Mesothelial cell of epicardium (in vitro differentiated cells): ENCODE measurements around the gene WDR33. TPM values are rescaled to one million over a fixed set of nuclear protein-coding genes. Genes with fewer than 3 reads are reported as not detected.
A peak's percentile ranks its signal among the peaks of the same experiment; 100 is the strongest.

Source experiments
- DNase-seq, 2 experiments: peaks; one replicate each; pipeline ENCODE4 v3.0.0; 2021; ENCODE audit warnings: low spot score in 2 of 2; ENCODE audit not compliant: unreplicated experiment in 2 of 2
- H3K27ac Mint-ChIP-seq: 2 replicates; pipeline ENCODE4 v1.8.0; 2021; ENCODE audit warnings: mixed read lengths
- H3K27me3 Mint-ChIP-seq: 2 replicates; pipeline ENCODE4 v1.8.0; 2021; ENCODE audit warnings: low read depth, mixed read lengths
- H3K36me3 Mint-ChIP-seq: 2 replicates; pipeline ENCODE4 v1.8.0; 2021; ENCODE audit warnings: mixed read lengths
- H3K4me1 Mint-ChIP-seq: 2 replicates; pipeline ENCODE4 v1.8.0; 2021; ENCODE audit warnings: mixed read lengths
- H3K4me3 Mint-ChIP-seq: 2 replicates; pipeline ENCODE4 v1.8.0; 2021; ENCODE audit warnings: mild to moderate bottlenecking, moderate library complexity, mixed read lengths
- H3K9me3 Mint-ChIP-seq: 2 replicates; pipeline ENCODE4 v1.8.0; 2021; ENCODE audit warnings: mixed read lengths
- CTCF ChIP-seq: fragments of 200-600 bp; sonication (generic); IDR thresholded peaks from one replicate; pipeline ENCODE4 v1.5.0; 2021; ENCODE audit warnings: antibody characterized with exemption; ENCODE audit not compliant: unreplicated experiment
- total RNA-seq: library from RNA; stranded (reverse); gene quantifications from 3 replicates; pipeline ENCODE4 v1.2.1, GENCODE V29; 2021

Gene WDR33
- total RNA-seq, 1 donor from 2014 or later, result 61.4 TPM

DNA sequence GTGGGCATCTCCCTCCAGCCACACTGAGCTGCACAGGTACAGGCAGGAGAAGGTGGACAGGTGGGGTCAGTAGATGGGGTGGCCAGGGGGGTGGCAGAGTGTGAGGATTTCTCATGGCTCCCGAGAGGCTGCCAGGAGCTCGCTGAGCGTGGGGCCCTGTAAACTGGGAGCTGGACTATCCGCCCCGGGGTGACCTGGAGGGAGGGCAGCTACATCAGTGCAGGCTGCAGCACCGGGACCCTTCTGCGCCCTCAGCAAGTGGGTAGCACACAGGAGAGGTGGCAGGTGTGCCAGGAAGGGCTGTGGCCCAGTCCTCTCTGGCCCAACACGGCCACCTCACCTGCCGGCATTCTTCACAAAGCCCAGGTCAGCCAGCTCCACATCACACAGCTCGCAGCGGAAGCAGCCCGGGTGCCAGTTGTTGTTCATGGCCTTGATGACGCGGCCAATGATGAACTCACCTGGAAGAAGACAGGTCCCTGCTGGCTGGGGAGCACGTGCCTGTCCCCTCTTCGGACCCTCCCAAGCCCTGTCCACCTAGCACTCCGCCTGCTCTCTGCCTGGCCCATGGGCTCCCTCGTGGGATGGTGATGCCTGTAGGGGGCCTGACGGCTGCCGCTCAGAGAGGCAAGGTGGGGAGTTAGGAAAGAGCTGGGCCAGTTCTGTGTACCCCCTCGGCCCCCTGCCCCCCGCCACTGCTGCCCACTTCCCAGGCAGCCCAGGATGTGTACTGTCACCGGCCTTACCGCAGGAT, 156.7 kb downstream of the WDR33 start:
- Mint-ChIP-seq H3K36me3 (no peaks in the 10 kb centered on the region), H3K4me1 (peaks cover 12% of the 10 kb centered on the region), H3K27ac (no peak overlapping the region), H3K27me3 (no peaks in the 10 kb centered on the region), H3K9me3 (no peaks in the 10 kb centered on the region), H3K4me3 (no peak overlapping the region)
- TF ChIP-seq CTCF, result no peak
- no peak for DNase-seq

GRCh38 chr2:127653421-127654083, 157.4 kb downstream of the WDR33 start:
- Mint-ChIP-seq H3K4me1 (peaks cover 12% of the 10 kb centered on the region), H3K4me3 (no peak overlapping the region), H3K27ac (no peak overlapping the region), H3K36me3 (no peaks in the 10 kb centered on the region), H3K9me3 (no peaks in the 10 kb centered on the region), H3K27me3 (no peaks in the 10 kb centered on the region)
- DNase-seq, result no peak
- TF ChIP-seq CTCF, result no peak

DNA sequence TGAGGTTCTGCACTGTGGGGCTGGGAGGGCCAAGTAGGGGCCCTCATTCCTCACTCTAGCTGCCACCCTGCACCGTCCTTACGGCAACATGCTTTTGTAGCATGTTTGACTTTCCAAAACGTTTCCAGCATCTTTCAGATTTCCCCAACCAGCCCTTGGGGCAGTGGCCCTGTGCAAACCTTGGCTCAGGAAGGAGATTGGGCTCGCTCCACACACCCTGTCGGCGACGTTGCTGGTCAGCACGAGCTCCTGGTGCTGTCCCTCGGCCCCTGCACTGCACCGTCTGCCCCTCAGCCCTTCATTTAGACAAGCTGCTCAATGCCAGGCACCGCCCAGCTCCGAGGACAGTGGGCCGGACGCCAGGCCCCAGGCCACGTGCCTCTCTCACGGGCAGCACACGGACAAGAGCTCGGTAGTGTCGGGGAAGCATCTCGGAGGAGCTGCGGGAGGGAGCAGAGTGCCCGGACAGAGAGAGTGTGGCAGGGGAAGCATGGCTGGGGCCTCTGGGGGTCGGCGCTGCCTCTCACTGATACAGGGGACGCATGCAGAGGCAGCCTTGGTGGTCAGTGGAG, 158.1 kb downstream of the WDR33 start:
- Mint-ChIP-seq H3K27me3 (no peaks in the 10 kb centered on the region), H3K9me3 (no peaks in the 10 kb centered on the region), H3K27ac (no peak overlapping the region)

DNA sequence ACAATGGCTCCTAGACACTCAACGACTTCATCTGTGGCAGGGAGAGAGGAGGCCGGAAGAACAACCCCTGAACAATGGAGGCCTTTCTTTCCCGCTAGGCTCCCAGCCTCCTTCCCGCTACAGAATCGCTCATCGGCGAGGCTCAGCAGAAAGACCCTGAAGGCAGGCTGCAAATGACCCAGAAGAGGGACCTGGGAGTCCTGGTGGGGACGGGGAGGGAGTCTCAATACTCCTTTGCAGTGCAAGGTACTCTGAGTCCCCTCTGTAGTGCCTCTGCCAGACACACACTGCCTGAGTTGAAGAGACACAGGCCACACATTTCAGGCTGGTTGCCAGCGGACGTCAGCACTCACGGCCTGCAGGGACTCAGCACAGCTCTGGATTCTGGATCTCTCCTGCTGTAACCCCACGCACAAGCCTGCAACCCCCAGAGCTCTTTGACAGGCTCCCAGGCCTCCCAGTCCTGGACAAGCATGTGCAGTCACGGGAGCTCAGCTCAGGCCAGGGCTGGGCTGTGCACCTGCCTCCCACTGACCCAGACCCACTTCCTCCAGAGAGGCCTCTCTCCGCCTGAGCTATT, 158.9 kb downstream of the WDR33 start:
- Mint-ChIP-seq H3K36me3 (no peaks in the 10 kb centered on the region), H3K27ac (peak overlapping the region; percentile 71), H3K9me3 (no peaks in the 10 kb centered on the region), H3K4me1 (peaks cover 18% of the 10 kb centered on the region), H3K4me3 (no peak overlapping the region), H3K27me3 (no peaks in the 10 kb centered on the region)
- no peak for DNase-seq
- TF ChIP-seq CTCF, result no peak

More for the DNA sequence above, 158.1 kb downstream of the WDR33 start:
- Mint-ChIP-seq H3K4me1 (peaks cover 13% of the 10 kb centered on the region), H3K36me3 (no peaks in the 10 kb centered on the region), H3K4me3 (no peak overlapping the region)
- no peak for DNase-seq
- no peak for TF ChIP-seq CTCF

- Mint-ChIP-seq H3K9me3 (no peaks in the 10 kb centered on the region), H3K27me3 (no peaks in the 10 kb centered on the region), H3K36me3 (no peaks in the 10 kb centered on the region), H3K27ac (no peak overlapping the region), H3K4me3 (no peak overlapping the region), H3K4me1 (peaks cover 18% of the 10 kb centered on the region)
- no peak for DNase-seq
- TF ChIP-seq CTCF, result no peak
Measured at GRCh38 chr2:127651381-127651809, 159.6 kb downstream of the WDR33 start.

Other genes with a start within 250 kb of the WDR33 start
- not detected in 3 replicates for gene GPR17, start 165.0 kb downstream of the WDR33 start, total RNA-seq
- 11.9 to 13.0 TPM (median 11.9 TPM) in 3 replicates for gene LIMS2, start 135.6 kb downstream of the WDR33 start, total RNA-seq
- gene SFT2D3, start 109.7 kb downstream of the WDR33 start, total RNA-seq, result 11.6 to 12.9 TPM (median 12.1 TPM) in 3 replicates
- 32.9 to 34.7 TPM (median 34.1 TPM) in 3 replicates for gene POLR2D, start 47.0 kb upstream of the WDR33 start, total RNA-seq
- gene AMMECR1L, start 74.8 kb upstream of the WDR33 start, total RNA-seq, result 23.1 to 24.6 TPM (median 24.1 TPM) in 3 replicates
- gene SAP130, start 216.9 kb upstream of the WDR33 start, total RNA-seq, result 35.9 to 38.5 TPM (median 37.5 TPM) in 3 replicates